Measurements from ENCODE around the gene ZNF865. TPM values are rescaled to one million over a fixed set of nuclear protein-coding genes. Genes with fewer than 3 reads are reported as not detected.

Gene ZNF865
- total RNA-seq, 1 experiment from 2014 or later: 21.7 TPM

DNA sequence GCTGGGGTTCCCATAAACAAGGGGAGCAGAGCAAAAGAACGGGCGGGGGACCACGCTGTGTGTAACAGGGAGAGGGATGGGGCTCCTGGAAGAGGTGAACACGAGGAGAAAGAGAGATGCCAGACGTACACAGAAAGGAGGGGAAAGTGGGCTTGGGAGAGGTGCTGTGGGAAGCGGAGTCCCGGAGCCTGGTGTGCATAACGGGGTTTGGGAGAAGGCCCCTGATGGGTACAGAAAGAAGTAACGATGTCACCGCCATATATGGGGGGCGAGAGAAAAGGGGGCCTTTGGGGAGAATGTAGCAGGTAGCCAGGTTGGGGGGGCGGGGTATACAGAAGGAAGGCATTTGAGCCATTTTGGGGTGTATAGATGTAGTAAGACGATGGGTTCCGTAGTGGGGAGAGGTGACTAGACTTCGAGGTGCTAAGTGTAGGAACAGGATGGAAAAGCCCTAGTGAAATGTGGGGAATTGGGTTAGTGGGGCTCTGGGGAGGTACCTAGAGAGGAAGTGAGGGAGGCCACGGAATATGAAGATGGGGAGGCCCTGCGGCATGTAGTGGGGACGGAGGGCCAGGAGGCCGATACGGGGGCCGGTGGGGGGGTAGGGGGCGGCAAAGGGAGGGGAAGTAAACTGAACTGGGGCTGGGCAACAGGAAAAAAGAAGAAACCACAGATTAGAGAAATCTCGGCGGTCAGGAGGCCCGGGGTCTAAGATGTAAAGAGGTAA lies 36.1 kb downstream of the ZNF865 start (continued):
- TF ChIP-seq, protein P1, sequence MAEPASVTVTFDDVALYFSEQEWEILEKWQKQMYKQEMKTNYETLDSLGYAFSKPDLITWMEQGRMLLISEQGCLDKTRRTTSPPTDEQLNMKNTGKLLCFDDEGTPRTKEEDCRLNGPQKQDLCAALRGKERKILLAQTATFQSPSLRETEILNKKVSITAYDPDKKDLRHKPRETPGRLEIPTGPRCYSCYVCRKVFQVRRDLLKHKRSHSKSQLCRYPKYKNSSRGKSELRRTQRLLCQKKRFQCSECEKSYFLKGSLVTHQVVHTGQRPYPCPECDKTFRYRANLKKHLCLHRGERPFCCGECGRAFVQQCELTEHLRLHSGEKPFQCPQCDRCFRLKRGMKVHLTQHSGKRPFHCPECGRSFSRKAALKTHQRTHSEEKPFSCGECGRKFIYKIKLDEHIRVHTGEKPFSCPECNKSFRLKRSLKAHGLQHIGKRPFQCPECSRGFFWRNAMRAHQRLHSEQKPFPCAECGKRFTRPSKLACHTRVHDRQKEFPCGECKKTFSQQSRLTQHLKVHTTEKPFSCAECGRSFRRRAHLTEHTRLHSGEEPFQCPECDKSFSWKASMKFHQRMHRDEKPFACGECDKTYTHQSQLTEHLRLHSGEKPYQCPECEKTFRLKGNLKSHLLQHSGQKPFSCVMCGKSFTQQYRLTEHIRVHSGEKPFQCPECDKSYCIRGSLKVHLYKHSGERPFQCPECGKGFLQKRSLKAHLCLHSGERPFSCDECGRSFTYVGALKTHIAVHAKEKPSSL (CRISPR knock-in tag; conservative IDR thresholded peaks at IDR 0.05): no peak
- peak; percentile 40; the same call in 1 of the 2 replicates for TF ChIP-seq ETV6 (CRISPR knock-in tag; IDR thresholded peaks at IDR 0.05)
- TF ChIP-seq ZNF423 (CRISPR knock-in tag; IDR thresholded peaks at IDR 0.05): no peak
- TF ChIP-seq EMX1 (CRISPR knock-in tag; IDR thresholded peaks at IDR 0.05): no peak
- no peak for TF ChIP-seq IRF2 (CRISPR knock-in tag; IDR thresholded peaks at IDR 0.05; ENCODE audit: borderline replicate concordance, low read depth)
- no peak for TF ChIP-seq ZNF232 (CRISPR knock-in tag; IDR thresholded peaks at IDR 0.05)
- TF ChIP-seq ZNF416 (CRISPR knock-in tag; IDR thresholded peaks at IDR 0.05): 0 out of 2 replicates have a peak, but pooled peaks have one; percentile 4
- no peak for TF ChIP-seq TP53 (CRISPR knock-in tag; IDR thresholded peaks at IDR 0.05)
- TF ChIP-seq GABPB1 (CRISPR knock-in tag; IDR thresholded peaks at IDR 0.05): 0 out of 2 replicates have a peak, but pooled peaks have one; percentile 9
- no peak for TF ChIP-seq RORB (CRISPR knock-in tag; IDR thresholded peaks at IDR 0.05)
- TF ChIP-seq ZNF121 (CRISPR knock-in tag; IDR thresholded peaks at IDR 0.05): no peak
- no peak for TF ChIP-seq NR3C1 (CRISPR knock-in tag; conservative IDR thresholded peaks at IDR 0.05; ENCODE audit: low read depth)
- TF ChIP-seq, protein P2, sequence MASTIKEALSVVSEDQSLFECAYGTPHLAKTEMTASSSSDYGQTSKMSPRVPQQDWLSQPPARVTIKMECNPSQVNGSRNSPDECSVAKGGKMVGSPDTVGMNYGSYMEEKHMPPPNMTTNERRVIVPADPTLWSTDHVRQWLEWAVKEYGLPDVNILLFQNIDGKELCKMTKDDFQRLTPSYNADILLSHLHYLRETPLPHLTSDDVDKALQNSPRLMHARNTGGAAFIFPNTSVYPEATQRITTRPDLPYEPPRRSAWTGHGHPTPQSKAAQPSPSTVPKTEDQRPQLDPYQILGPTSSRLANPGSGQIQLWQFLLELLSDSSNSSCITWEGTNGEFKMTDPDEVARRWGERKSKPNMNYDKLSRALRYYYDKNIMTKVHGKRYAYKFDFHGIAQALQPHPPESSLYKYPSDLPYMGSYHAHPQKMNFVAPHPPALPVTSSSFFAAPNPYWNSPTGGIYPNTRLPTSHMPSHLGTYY (CRISPR knock-in tag; IDR thresholded peaks at IDR 0.05): peak; percentile 63
- TF ChIP-seq, protein P3, sequence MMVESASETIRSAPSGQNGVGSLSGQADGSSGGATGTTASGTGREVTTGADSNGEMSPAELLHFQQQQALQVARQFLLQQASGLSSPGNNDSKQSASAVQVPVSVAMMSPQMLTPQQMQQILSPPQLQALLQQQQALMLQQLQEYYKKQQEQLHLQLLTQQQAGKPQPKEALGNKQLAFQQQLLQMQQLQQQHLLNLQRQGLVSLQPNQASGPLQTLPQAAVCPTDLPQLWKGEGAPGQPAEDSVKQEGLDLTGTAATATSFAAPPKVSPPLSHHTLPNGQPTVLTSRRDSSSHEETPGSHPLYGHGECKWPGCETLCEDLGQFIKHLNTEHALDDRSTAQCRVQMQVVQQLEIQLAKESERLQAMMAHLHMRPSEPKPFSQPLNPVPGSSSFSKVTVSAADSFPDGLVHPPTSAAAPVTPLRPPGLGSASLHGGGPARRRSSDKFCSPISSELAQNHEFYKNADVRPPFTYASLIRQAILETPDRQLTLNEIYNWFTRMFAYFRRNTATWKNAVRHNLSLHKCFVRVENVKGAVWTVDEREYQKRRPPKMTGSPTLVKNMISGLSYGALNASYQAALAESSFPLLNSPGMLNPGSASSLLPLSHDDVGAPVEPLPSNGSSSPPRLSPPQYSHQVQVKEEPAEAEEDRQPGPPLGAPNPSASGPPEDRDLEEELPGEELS (CRISPR knock-in tag; IDR thresholded peaks at IDR 0.05): no peak; the same call in 1 of the 2 replicates
- no peak for TF ChIP-seq TEAD4 (CRISPR knock-in tag; IDR thresholded peaks at IDR 0.05)
- TF ChIP-seq FOXK1 (CRISPR knock-in tag; IDR thresholded peaks at IDR 0.05): no peak
- TF ChIP-seq, protein P4, sequence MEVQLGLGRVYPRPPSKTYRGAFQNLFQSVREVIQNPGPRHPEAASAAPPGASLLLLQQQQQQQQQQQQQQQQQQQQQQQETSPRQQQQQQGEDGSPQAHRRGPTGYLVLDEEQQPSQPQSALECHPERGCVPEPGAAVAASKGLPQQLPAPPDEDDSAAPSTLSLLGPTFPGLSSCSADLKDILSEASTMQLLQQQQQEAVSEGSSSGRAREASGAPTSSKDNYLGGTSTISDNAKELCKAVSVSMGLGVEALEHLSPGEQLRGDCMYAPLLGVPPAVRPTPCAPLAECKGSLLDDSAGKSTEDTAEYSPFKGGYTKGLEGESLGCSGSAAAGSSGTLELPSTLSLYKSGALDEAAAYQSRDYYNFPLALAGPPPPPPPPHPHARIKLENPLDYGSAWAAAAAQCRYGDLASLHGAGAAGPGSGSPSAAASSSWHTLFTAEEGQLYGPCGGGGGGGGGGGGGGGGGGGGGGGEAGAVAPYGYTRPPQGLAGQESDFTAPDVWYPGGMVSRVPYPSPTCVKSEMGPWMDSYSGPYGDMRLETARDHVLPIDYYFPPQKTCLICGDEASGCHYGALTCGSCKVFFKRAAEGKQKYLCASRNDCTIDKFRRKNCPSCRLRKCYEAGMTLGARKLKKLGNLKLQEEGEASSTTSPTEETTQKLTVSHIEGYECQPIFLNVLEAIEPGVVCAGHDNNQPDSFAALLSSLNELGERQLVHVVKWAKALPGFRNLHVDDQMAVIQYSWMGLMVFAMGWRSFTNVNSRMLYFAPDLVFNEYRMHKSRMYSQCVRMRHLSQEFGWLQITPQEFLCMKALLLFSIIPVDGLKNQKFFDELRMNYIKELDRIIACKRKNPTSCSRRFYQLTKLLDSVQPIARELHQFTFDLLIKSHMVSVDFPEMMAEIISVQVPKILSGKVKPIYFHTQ (CRISPR knock-in tag; IDR thresholded peaks at IDR 0.05): no peak
- no peak for TF ChIP-seq FOXJ3 (CRISPR knock-in tag; IDR thresholded peaks at IDR 0.05; ENCODE audit: borderline replicate concordance)
- TF ChIP-seq, protein P5, sequence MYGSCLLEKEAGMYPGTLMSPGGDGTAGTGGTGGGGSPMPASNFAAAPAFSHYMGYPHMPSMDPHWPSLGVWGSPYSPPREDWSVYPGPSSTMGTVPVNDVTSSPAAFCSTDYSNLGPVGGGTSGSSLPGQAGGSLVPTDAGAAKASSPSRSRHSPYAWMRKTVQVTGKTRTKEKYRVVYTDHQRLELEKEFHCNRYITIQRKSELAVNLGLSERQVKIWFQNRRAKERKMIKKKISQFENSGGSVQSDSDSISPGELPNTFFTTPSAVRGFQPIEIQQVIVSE (CRISPR knock-in tag; IDR thresholded peaks at IDR 0.05; ENCODE audit: borderline replicate concordance): no peak
